ENCODE data around the gene GAB1. TPM values are rescaled to one million over a fixed set of nuclear protein-coding genes. Genes with fewer than 3 reads are reported as not detected.
A peak's percentile ranks its signal among the peaks of the same experiment; 100 is the strongest.

GAB1 gene
- total RNA-seq, 6 donors from 2014 or later, result 47.1 to 77.6 (median 56.9) TPM

DNA sequence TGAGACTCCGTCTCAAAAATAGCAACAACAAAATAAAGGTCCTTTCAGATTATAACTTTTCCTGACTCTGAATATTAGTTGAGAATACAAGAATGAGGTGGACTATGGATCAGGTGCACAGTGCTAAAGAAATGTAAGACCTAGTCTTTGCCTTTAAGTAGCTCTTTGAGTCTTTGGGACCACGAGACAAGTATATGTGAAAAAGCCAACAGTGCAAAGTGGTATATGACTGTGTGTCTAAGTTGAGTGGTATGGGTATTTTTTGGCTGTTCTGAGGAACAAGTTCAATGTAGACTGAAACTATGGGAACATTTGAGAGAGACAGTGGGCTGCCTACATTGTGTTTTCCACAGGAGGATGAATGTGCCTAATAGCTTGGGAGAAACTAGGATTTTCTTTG is 2.8 kb downstream of the GAB1 start:
- no peaks in the 10 kb centered on the region for H3K9me3 ChIP-seq
- no peak for DNase-seq
- peak overlapping the region in 2 of 4 donors; percentile 18 to 88 for H3K4me3 ChIP-seq
- WGBS, 2 donors, result 60 to 73% methylated on average over 2 of the region's 2 CpGs
- peaks cover 12 to 41% (median 30%) of the 10 kb centered on the region in 4 donors for H3K4me1 ChIP-seq
- TF ChIP-seq POLR2A (IDR thresholded peaks at IDR 0.05) (no peak), EP300 (IDR thresholded peaks at IDR 0.05) (no peak), CTCF (IDR thresholded peaks at IDR 0.05) (no peak), POLR2AphosphoS5 (IDR thresholded peaks at IDR 0.05) (no peak)
- no peak for ATAC-seq (ENCODE audit: low FRiP score in 2 of 2)
- no peaks in the 10 kb centered on the region for H3K27me3 ChIP-seq
- H3K36me3 ChIP-seq, result no peaks in the 10 kb centered on the region
- H3K27ac ChIP-seq, result peak overlapping the region in 2 of 4 donors; percentile 5 to 95

GRCh38 chr4:143341186-143341755 is 4.6 kb downstream of the GAB1 start:
- no peaks in the 10 kb centered on the region for H3K27me3 ChIP-seq
- H3K4me1 ChIP-seq, result peaks cover 9 to 45% (median 43%) of the 10 kb centered on the region in 4 donors
- no peaks in the 10 kb centered on the region for H3K36me3 ChIP-seq
- H3K4me3 ChIP-seq, result no peak overlapping the region
- 81 to 100% methylated on average over 1 to 2 of the region's 2 CpGs for WGBS, 2 donors
- ATAC-seq (ENCODE audit: low FRiP score in 2 of 2) (no peak), DNase-seq (no peak)
- H3K27ac ChIP-seq, result peak overlapping the region in 2 of 4 donors; percentile 2 to 44
- TF ChIP-seq CTCF (IDR thresholded peaks at IDR 0.05) (no peak), EP300 (IDR thresholded peaks at IDR 0.05) (no peak), POLR2A (IDR thresholded peaks at IDR 0.05) (no peak), POLR2AphosphoS5 (IDR thresholded peaks at IDR 0.05) (no peak)
- no peaks in the 10 kb centered on the region for H3K9me3 ChIP-seq

DNA sequence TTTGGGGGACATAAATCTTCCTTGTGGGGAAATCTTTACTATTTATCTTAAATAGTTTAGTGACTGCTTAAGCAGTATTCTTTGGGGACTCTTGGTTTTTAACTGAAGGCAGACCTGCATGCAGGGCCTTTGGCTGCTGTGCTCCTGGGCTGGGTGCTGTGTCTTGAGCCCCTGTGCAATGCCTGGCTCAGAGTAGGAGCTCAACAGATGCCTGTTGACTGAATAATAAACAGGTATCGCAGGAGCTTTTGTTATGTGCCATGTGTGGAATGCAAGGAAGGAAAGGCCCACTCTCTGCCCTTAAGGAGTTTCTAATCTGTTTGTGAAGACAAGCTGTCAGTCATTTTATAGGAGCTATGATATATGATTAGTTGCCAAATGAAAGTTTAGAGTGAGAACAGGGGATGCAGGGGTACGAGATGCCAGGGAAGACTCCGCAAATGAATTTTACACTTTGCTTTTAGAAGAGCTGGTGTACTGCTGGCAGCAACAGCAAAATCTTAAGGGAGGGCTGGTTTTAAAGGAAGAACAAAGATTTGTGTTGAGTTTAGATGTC is 6.7 kb downstream of the GAB1 start:
- DNase-seq (no peak), ATAC-seq (ENCODE audit: low FRiP score in 2 of 2) (no peak)
- no peaks in the 10 kb centered on the region for H3K9me3 ChIP-seq
- peaks cover 9 to 52% (median 41%) of the 10 kb centered on the region in 4 donors for H3K4me1 ChIP-seq
- H3K27ac ChIP-seq, result peak overlapping the region in 2 of 4 donors; percentile 32 to 73
- H3K36me3 ChIP-seq, result no peaks in the 10 kb centered on the region
- WGBS, 2 donors, result 82 to 84% methylated on average over 3 of the region's 3 CpGs
- H3K27me3 ChIP-seq, result no peaks in the 10 kb centered on the region
- no peak for TF ChIP-seq POLR2A (IDR thresholded peaks at IDR 0.05)
- TF ChIP-seq CTCF (IDR thresholded peaks at IDR 0.05), result no peak
- no peak for TF ChIP-seq EP300 (IDR thresholded peaks at IDR 0.05)
- TF ChIP-seq POLR2AphosphoS5 (IDR thresholded peaks at IDR 0.05), result no peak
- H3K4me3 ChIP-seq, result no peak overlapping the region

DNA sequence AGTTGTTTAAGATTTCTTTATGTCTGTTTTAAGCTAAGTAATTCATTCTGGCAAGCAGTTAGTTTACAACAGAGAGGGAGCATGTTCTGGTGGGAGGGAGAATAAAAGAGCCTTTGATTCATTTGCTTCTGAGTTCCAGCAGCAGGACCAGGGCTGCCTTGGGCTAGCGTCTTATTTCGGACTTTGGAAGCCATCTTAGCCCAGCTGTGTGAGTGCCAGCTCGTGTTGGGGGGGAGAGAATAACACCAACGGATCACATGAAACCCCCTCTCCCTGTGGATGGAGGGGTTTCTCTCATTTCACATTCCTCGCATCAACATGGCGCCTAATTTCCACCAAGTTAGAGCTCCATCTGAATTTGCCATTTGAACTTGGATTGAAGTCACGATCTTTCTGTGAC is 7.4 kb downstream of the GAB1 start:
- TF ChIP-seq POLR2A (IDR thresholded peaks at IDR 0.05) (no peak), POLR2AphosphoS5 (IDR thresholded peaks at IDR 0.05) (no peak), EP300 (IDR thresholded peaks at IDR 0.05) (no peak), CTCF (IDR thresholded peaks at IDR 0.05) (no peak)
- H3K27ac ChIP-seq, result peak overlapping the region in 2 of 4 donors; percentile 32 to 73
- no peaks in the 10 kb centered on the region for H3K27me3 ChIP-seq
- no peak overlapping the region for H3K4me3 ChIP-seq
- H3K36me3 ChIP-seq, result no peaks in the 10 kb centered on the region
- ATAC-seq (ENCODE audit: low FRiP score in 2 of 2), result no peak
- WGBS, 2 donors, result 78 to 83% methylated on average over 7 of the region's 7 CpGs
- no peak for DNase-seq
- peaks cover 14 to 54% (median 38%) of the 10 kb centered on the region in 4 donors for H3K4me1 ChIP-seq
- H3K9me3 ChIP-seq, result no peaks in the 10 kb centered on the region

DNA sequence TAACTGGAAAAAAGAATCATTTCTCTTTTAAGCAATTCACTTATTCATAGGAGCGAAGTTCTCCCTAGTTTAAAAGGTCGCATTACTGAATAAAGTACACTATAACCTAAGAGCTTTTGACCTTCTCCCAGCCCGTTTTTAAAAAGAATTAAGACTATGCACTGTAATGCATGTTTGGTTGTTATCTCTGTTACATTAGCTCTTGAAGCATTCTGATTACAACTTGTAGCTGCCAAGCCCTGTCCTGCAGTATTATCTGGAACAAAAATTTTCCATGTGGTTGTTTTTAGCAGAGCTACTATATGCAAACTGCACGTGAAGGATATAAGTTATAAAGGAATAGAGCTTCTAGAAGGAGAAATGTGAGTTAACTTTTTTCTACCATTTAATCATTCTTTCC is 8.1 kb downstream of the GAB1 start:
- DNase-seq (no peak), ATAC-seq (ENCODE audit: low FRiP score in 2 of 2) (no peak)
- 49 to 51% methylated on average over 4 of the region's 4 CpGs for WGBS, 2 donors
- Histone ChIP-seq H3K36me3 (no peaks in the 10 kb centered on the region), H3K4me3 (no peak overlapping the region), H3K9me3 (no peaks in the 10 kb centered on the region), H3K27me3 (no peaks in the 10 kb centered on the region), H3K4me1 (peaks cover 14 to 48% (median 38%) of the 10 kb centered on the region in 4 donors), H3K27ac (peak overlapping the region in 2 of 4 donors; percentile 72 to 73)
- TF ChIP-seq CTCF (IDR thresholded peaks at IDR 0.05) (no peak), POLR2A (IDR thresholded peaks at IDR 0.05) (no peak), EP300 (IDR thresholded peaks at IDR 0.05) (peak in 1 of 4 donors; percentile 60), POLR2AphosphoS5 (IDR thresholded peaks at IDR 0.05) (no peak)

All from upper lobe of left lung (tissue), 6 donors.